OCI-LY7 (cell line): ENCODE results near the gene SPRR2G. TPM values are rescaled to one million over a fixed set of nuclear protein-coding genes. Genes with fewer than 3 reads are reported as not detected.

Experiments used
- BruUV-seq: library from RNA; stranded (reverse); fragments of 400-500 nt; replicated peaks from 2 replicates; lab custom pipeline; 2021; lab: Mats Ljungman, UMichigan
- CTCF ChIA-PET: fragments of 300-600 bp; sonication (Branson Sonifier 250); formaldehyde crosslinking; loops from one replicate; lab custom pipeline; 2022; ENCODE audit warnings: antibody characterized with exemption; ENCODE audit not compliant: unreplicated experiment; lab: Charles Lee
- POLR2A ChIA-PET: fragments of 300-600 bp; sonication (Branson Sonifier 250); formaldehyde crosslinking; loops from one replicate; lab custom pipeline; 2022; ENCODE audit warnings: antibody characterized with exemption; lab: Charles Lee
- DNase-seq: peaks from one replicate; pipeline ENCODE4 v3.0.0-alpha.2; 2015; ENCODE audit warnings: low spot score
- H2AFZ ChIP-seq: fragments of 200-600 bp; sonication (generic), shearing (Covaris generic); 2 replicates; pipeline ENCODE4 v1.6.1; 2014; ENCODE audit warnings: mild to moderate bottlenecking, antibody characterized with exemption, low read length, moderate library complexity
- H3K27ac ChIP-seq: fragments of 200-600 bp; sonication (generic); 2 replicates; pipeline ENCODE4 v1.5.1; 2014; ENCODE audit warnings: mixed run types, low read depth, mild to moderate bottlenecking, moderate library complexity, low read length, inconsistent platforms; ENCODE audit not compliant: poor library complexity, severe bottlenecking
- H3K36me3 ChIP-seq: fragments of 200-600 bp; sonication (generic); 2 replicates; pipeline ENCODE4 v1.6.1; 2014; ENCODE audit warnings: mild to moderate bottlenecking, antibody characterized with exemption, low read length, moderate library complexity, mixed read lengths; ENCODE audit not compliant: insufficient read depth
- H3K4me1 ChIP-seq: fragments of 200-600 bp; sonication (generic); 2 replicates; pipeline ENCODE4 v1.5.1; 2014; ENCODE audit warnings: mild to moderate bottlenecking, low read length; ENCODE audit not compliant: insufficient read depth, poor library complexity, severe bottlenecking
- H3K4me2 ChIP-seq: fragments of 200-600 bp; sonication (generic); 2 replicates; pipeline ENCODE4 v1.6.1; 2014; ENCODE audit warnings: mild to moderate bottlenecking, low read length
- H3K4me3 ChIP-seq: fragments of 200-600 bp; sonication (generic); 2 replicates; pipeline ENCODE4 v1.5.1; 2014; ENCODE audit warnings: mild to moderate bottlenecking, low read depth, low read length; ENCODE audit not compliant: poor library complexity, severe bottlenecking
- H3K79me2 ChIP-seq: fragments of 200-600 bp; sonication (generic); 2 replicates; pipeline ENCODE4 v1.6.1; 2016; ENCODE audit warnings: low read depth, mild to moderate bottlenecking, low read length, moderate library complexity, mixed read lengths; ENCODE audit not compliant: insufficient read depth
- H3K9me2 ChIP-seq: fragments of 200-600 bp; sonication (generic); 2 replicates; pipeline ENCODE4 v1.6.1; 2016; ENCODE audit warnings: mild to moderate bottlenecking, low read length, mixed read lengths; ENCODE audit not compliant: insufficient read depth
- H3K9me3 ChIP-seq: fragments of 200-600 bp; sonication (generic); 2 replicates; pipeline ENCODE4 v1.6.1; 2014; ENCODE audit warnings: mild to moderate bottlenecking, mixed run types, low read length, mixed read lengths
- H4K20me1 ChIP-seq: fragments of 200-600 bp; sonication (generic); 2 replicates; pipeline ENCODE4 v1.6.1; 2014; ENCODE audit warnings: mild to moderate bottlenecking, antibody characterized with exemption, low read length, moderate library complexity, mixed read lengths; ENCODE audit not compliant: insufficient read depth
- CTCF ChIP-seq: fragments of 200-600 bp; sonication (generic); conservative IDR thresholded peaks from 2 replicates; pipeline ENCODE4 v1.5.1; 2014; ENCODE audit warnings: mild to moderate bottlenecking, antibody characterized with exemption, low read length, moderate library complexity, mixed read lengths
- EZH2phosphoT487 ChIP-seq: fragments of 200-600 bp; sonication (generic); IDR thresholded peaks from 2 replicates; pipeline ENCODE4 v1.6.1; 2018; ENCODE audit warnings: low read depth, borderline replicate concordance, mild to moderate bottlenecking, mixed run types, antibody characterized with exemption, low read length, moderate library complexity, mixed read lengths
- intact Hi-C: fragments of 100-400 bp; cut with micrococcal nuclease; formaldehyde crosslinking; loops from one replicate; pipeline ENCODE4 v1.10.0; 2022; ENCODE audit not compliant: unreplicated experiment
- total RNA-seq, 2 experiments: library from RNA; depleted of rRNA in 1 of 2; stranded (reverse); fragments of >200 nt in 1 of 2; shearing (Covaris generic) in 1 of 2; gene quantifications; 2 replicates each; pipeline ENCODE4 v1.2.3, GENCODE V29; 2014 to 2022

Gene SPRR2G
- total RNA-seq, 2 experiments from 2014 or later = not detected

- Histone ChIP-seq H3K4me3 (no peak overlapping the region), H3K79me2 (no peaks in the 10 kb centered on the region), H4K20me1 (no peaks in the 10 kb centered on the region), H3K27ac (no peak overlapping the region), H3K4me2 (no peak overlapping the region), H3K36me3 (no peaks in the 10 kb centered on the region), H2AFZ (no peak overlapping the region), H3K9me2 (no peaks in the 10 kb centered on the region), H3K9me3 (no peaks in the 10 kb centered on the region), H3K4me1 (no peaks in the 10 kb centered on the region)
- ChIA-PET CTCF (no interaction called here), POLR2A (no interaction called here)
- no TSS peak for BruUV-seq
- TF ChIP-seq CTCF (no peak), EZH2phosphoT487 (no peak)
- DNase-seq = no peak
- intact Hi-C loops = no loop called here
Measured at GRCh38 chr1:153141377-153141776, 9.3 kb downstream of the SPRR2G start.

GRCh38 chr1:153140484-153140883 is 10.2 kb downstream of the SPRR2G start:
- Histone ChIP-seq H3K4me1 (no peaks in the 10 kb centered on the region), H3K4me3 (no peak overlapping the region), H3K4me2 (no peak overlapping the region), H3K36me3 (no peaks in the 10 kb centered on the region), H3K9me2 (no peaks in the 10 kb centered on the region), H2AFZ (no peak overlapping the region), H3K9me3 (no peaks in the 10 kb centered on the region), H4K20me1 (no peaks in the 10 kb centered on the region), H3K79me2 (no peaks in the 10 kb centered on the region), H3K27ac (no peak overlapping the region)
- CTCF ChIA-PET = no interaction called here
- DNase-seq = no peak
- POLR2A ChIA-PET = no interaction called here
- no TSS peak for BruUV-seq
- TF ChIP-seq CTCF (no peak), EZH2phosphoT487 (no peak)
- intact Hi-C loops = no loop called here

GRCh38 chr1:153133743-153134142 is 16.9 kb downstream of the SPRR2G start:
- CTCF ChIA-PET = no interaction called here

More at GRCh38 chr1:153133743-153134142, 16.9 kb downstream of the SPRR2G start:
- H3K4me2 ChIP-seq = no peak overlapping the region
- H3K9me3 ChIP-seq = no peaks in the 10 kb centered on the region
- no peak for DNase-seq
- H3K4me1 ChIP-seq = no peaks in the 10 kb centered on the region
- POLR2A ChIA-PET = no interaction called here
- H3K79me2 ChIP-seq = no peaks in the 10 kb centered on the region
- no peak overlapping the region for H2AFZ ChIP-seq
- H3K4me3 ChIP-seq = no peak overlapping the region
- no peak overlapping the region for H3K27ac ChIP-seq
- intact Hi-C loops = no loop called here
- no peaks in the 10 kb centered on the region for H4K20me1 ChIP-seq
- no peaks in the 10 kb centered on the region for H3K36me3 ChIP-seq
- no peaks in the 10 kb centered on the region; the same call in 1 of the 2 replicates for H3K9me2 ChIP-seq
- TF ChIP-seq CTCF = no peak
- no peak for TF ChIP-seq EZH2phosphoT487
- BruUV-seq = no TSS peak
